Measurements from ENCODE around the gene PDGFA.
A peak's percentile ranks its signal among the peaks of the same experiment; 100 is the strongest.
"Not testable (repeated sequence)": the region's sequence is repeated elsewhere in the genome, so short reads cannot be mapped to it uniquely, and the experiment has no call there.

The PDGFA gene

GRCh38 chr7:519484-520390, at the start of gene PDGFA:
Gene PDGFA, minus strand, starts transcription at chr7:519846. Its CDS starts 845 bp downstream, at chr7:519001.
- peak; percentile 44 for DNase-seq

DNA sequence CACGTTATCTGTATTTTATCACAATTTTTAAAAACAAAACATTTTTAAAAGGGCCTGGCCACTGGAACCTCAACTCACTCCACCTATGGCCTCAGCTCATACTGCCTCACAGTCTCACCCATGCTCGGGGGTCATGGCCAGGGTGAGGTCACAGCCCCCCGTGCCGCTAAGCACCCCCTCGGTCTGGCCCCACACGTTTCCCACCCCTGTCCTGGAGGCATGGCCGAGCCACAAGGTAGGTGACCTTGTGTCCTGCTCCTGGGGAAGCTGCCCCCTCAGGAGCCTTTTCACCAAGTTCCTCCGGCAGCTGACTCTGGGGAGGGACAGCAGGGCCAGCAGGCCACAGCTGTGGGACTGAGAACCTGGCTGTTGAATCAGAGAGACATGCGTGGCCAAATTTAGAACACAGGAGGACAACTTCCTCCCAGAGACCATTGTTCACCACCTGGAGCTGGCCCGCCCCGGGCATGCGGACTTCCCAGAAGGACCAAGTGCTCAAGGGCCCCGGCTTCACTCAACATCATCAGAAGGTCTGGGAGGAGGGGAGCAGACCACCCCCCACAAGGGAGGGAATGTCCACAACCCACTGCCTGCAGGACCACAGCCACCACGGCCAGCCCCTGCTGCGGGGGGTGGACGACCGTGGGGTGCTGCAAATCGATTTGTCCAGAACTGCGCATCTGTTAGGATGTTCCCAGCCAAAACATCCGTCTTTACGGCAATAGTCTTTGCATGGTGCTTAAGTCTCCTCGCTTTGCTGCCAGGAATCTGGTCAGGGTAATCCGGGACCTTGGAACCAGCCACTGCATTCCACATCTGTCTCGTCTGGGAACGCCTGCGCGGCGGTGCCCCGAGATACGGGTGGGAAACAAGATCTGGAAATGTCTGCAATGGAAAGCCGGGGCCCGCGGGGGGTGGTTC, 48.6 kb upstream of the PDGFA start:
- DNase-seq = no peak

GRCh38 chr7:567305-567883, 47.7 kb upstream of the PDGFA start:
- no peak for DNase-seq

DNA sequence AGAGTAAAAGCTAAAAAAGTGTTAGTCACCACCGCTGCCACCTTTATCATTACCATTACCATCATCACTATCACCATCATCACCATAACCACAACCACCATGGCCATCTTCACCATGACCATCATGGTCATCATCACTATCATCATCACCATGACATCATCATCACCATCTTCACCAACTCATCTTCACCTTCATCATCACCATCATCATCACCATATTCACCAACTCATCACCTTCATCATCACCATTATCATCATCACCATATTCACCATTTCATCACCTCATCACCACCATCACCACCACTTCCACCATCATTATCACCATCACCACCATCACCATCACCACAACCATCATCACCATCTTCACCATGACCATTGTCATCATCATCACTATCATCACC, 46.5 kb upstream of the PDGFA start:
- no peak for DNase-seq

DNA sequence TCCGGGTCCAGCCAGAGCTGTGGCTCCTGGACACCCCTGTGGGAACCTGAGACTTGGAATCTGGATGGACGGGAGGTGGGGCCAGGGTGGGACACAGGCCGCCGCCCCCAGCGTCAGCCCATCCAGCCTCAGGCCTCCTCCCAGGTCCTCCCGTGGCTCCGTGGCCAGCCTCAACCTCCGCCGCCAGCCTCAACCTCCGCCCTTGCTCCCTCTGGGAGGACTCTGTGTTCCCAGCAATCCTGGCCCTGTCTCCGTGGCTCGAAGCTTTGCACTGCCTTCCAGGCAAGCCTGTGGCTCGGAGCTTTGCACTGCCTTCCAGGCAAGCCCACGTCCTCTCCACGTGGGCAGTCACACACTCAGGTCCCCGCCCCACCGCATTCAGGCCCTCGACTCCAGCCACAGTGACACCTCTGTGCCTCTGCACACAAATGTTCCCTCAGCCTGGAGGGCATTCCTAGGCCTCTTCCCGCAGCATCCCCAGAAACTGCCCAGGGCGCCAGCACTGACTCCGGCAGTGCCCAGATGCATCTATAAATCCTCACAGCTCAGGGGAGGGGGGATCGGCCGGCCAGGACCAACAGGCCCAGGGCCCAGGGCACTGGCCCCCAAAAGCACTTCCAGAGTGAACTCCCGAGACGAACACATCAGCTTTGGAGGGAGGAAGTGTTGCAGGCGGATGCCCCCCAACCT, 44.7 kb upstream of the PDGFA start:
- no peak for DNase-seq

GRCh38 chr7:563629-564170, 44.1 kb upstream of the PDGFA start:
- no peak for DNase-seq

- no peak for DNase-seq
Measured at GRCh38 chr7:562789-563628, 43.4 kb upstream of the PDGFA start.

GRCh38 chr7:562374-562675, 42.7 kb upstream of the PDGFA start:
- no peak for DNase-seq

- no peak for DNase-seq
Measured at GRCh38 chr7:561631-562373, 42.2 kb upstream of the PDGFA start.

DNA sequence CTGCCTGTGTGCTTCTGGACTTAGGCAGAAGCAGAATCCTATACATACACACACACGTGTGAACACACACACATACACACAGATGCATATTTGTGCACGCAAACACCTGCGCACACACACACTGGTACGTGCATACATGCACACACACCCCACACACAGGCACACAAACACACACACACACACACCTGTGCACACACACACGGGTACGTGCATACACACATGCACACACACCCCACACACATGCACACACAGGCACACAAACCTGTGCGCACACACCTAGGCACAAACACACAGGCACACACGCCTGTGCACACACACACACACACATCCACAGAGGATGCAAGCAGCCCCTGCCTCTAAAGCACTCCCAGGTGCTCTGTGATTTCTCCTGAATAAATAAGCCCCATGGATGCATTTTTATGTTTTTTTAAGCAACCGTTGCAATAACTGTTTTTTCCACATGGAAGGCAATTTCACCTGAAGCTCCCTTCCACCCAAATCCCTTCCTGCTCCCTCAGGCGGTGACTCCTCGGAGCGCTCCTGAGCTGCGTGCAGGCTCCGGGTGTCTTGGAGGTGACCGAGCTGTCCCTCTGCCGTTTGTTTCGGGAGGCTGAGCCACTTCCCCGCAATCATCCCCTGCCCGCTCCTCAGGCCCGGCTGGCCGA, 41.5 kb upstream of the PDGFA start:
- DNase-seq = no peak

DNA sequence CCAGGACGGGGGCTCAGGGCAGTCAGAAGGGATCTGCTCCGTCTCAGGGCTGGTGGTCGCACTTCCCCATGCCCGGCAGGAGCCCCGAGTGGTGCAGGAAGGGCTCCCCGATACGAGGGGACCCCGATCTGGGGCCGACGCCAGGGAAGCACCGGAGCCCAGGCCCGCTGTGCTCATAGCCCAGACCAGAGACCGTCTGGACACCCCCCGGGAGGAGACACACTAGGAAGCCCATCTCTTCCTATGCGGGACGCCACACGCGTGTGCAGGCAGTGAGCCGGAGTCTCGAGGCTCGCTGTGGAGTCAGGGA, 39.7 kb upstream of the PDGFA start:
- DNase-seq = no peak

DNA sequence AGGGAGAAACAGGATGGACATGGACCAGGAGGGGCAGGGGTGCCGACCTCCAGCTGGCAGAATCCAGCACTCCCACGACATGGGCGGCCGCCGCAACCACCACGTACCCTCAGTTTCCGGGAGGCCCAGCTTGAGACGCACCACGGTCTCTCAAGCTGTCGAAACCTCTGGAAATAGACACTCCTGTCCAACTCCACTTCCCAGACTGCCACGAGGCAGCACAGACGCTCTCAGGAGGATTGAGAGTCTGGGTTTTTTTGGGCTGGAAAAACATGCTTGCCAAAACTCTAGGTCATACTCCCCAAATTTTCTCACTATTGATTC, 37.9 kb upstream of the PDGFA start:
- DNase-seq = no peak

DNA sequence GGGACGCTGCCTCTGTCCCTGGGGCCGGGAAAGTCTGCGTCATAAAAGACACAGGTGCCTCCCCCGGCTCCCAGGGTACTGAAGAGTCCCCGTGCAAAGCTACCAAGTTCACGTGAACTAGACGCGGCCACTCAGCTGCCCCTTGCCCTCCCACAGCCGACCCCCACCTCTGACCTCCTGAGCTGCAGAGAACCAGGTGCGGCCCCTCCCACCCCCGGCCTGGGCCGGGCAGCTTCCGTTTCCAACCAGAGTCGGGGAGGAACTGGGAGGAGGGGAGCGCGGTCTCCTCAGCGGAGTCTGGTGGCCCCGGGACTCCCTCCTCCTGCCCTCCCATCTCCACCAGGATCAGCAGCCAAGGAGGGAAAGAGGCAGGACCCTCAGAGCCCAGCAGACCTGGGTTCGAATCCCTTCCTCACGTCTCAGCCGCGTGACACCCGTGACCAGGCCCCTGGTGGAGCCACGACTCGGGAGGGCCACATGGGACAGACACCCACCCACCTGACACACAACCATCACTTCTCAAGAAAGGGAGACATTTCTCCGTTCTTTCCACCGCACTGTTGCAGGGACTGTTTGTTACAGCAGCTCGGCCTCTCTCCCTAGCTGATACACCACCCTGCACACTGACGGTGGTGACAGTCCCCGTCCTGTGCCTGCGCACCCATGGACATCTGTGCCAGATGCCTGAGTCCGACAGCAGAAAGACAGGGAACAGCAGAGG, 37.4 kb upstream of the PDGFA start:
- no peak for DNase-seq

DNA sequence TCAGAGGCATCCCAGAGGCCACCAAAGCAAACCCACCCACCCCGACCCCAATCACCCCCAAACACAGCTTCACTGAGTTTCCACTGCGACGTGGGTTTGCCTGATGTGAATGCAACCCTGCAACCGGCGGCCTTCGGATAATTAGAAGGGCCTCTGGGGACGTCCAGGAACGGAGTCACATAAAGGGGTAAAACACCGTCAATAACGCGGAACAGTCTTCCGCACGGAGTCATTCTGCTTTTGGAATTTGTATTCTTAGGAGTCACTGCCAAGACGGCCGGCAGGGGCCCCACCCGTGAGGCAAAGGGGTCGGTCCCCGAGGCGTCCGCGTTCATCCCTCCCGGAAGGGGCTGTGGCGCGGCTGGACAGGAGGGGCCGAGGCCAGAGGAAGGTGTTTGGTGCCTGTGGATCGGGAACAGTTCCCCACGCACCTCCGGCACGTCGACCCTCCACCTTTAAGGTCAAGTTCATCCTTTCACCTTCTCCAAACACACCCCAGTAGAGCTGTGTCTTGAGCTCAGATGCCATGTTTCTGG, 36.7 kb upstream of the PDGFA start:
- DNase-seq = no peak

- no peak for DNase-seq
Measured at GRCh38 chr7:555551-556160, 36.0 kb upstream of the PDGFA start.

- no peak for DNase-seq
Measured at GRCh38 chr7:553636-554111, 34.0 kb upstream of the PDGFA start.

DNA sequence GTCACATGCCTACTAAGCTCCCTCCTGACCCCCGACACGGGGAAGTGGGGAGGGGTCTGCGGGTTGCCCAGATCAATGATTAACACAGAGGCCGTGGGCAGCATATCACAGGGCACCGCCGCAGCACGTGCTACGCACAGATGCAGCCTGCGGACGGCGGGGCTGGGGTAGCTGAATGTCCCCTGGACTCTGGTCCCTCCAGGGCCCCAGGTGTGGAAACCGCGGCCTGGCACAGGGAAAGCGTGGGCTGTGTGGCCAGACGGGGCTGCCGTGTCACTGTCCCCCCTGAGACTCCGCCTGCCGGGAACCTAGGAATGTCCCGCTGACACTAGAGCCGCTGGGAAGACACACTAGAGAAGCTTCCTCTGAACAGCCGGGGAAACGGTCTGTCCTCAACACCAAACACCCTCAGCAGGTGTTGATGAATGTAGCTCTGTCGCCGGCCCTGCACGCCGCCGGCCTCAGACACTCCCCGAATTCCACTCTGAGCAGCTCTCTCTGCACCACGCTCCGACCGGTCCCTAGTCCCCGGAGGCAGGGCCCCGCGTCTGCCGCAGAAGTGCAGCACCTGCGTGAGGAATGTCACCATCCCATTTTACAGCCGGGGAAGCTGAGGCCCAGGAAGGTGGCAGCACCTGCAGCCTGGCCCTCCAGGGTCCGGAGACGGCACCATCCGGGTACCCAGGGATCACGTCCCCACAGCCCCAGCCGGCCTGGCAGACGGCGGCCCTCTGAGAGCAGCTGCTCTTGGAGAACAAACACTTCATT, 33.4 kb upstream of the PDGFA start:
- no peak for DNase-seq

GRCh38 chr7:552151-552867, 32.7 kb upstream of the PDGFA start:
- not testable (repeated sequence) for DNase-seq
